ENCODE data around the gene HEATR3.

GRCh38 chr16:50103764-50104163 is 38.0 kb downstream of the HEATR3 start:
- TF ChIP-seq EZH2 (IDR thresholded peaks at IDR 0.05; ENCODE audit: borderline replicate concordance, insufficient read depth, low read depth, low read length, poor library complexity, severe bottlenecking): no peak
- TF ChIP-seq CTCF (IDR thresholded peaks at IDR 0.05): no peak
